ENCODE measurements around the gene YWHAH. TPM values are rescaled to one million over a fixed set of nuclear protein-coding genes. Genes with fewer than 3 reads are reported as not detected.

The YWHAH gene
- total RNA-seq, 2 experiments from 2014 or later = 24.4 to 26.1 TPM

- CTCF ChIA-PET = interaction anchor here (2.2 kb wide), 1 partner anchor 19 kb away, joined by 16 read pairs; no protein-coding TSS in a partner anchor
- Histone ChIP-seq H3K4me1 (ENCODE audit: insufficient read depth, low read length) (peaks cover 50% of the 10 kb centered on the region), H3K27ac (ENCODE audit: low read depth in 1 of 2, low read length in 2 of 2) (peak overlapping the region in 1 of 2 donors; percentile 11), H3K27me3 (ENCODE audit: control insufficient read depth in 1 of 2, insufficient read depth in 2 of 2, low read length in 2 of 2) (no peaks in the 10 kb centered on the region), H3K9me3 (ENCODE audit: control insufficient read depth in 1 of 2, insufficient read depth in 1 of 2, low read length in 2 of 2) (no peaks in the 10 kb centered on the region), H3K36me3 (ENCODE audit: insufficient read depth, low read length) (peaks cover 15% of the 10 kb centered on the region), H3K4me3 (ENCODE audit: low read length) (no peak overlapping the region)
- H3K4me3 Mint-ChIP-seq = peak overlapping the region; percentile 26
- DNase-seq (no peak), ATAC-seq (ENCODE audit: poor library complexity) (no peak)
- no peaks in the 10 kb centered on the region for H3K27me3 Mint-ChIP-seq
- H3K4me1 Mint-ChIP-seq (ENCODE audit: low read depth) = peaks cover 60% of the 10 kb centered on the region
- peaks cover 15% of the 10 kb centered on the region for H3K36me3 Mint-ChIP-seq (ENCODE audit: low read depth)
- H3K9me3 Mint-ChIP-seq = no peaks in the 10 kb centered on the region
- intact Hi-C loops (cut with DNase I, micrococcal nuclease) = no loop called here
- POLR2A ChIA-PET = interaction anchor here (1.5 kb wide), 1 partner anchor 19 kb away, joined by 3 read pairs; no protein-coding TSS in a partner anchor
- TF ChIP-seq CTCF (IDR thresholded peaks at IDR 0.05) = no peak
- H3K27ac Mint-ChIP-seq = peak overlapping the region; percentile 86
Measured at GRCh38 chr22:31951194-31952093, 7.1 kb downstream of the YWHAH start.

- no peaks in the 10 kb centered on the region for H3K27me3 ChIP-seq (ENCODE audit: control insufficient read depth in 1 of 2, insufficient read depth in 2 of 2, low read length in 2 of 2)
- DNase-seq (no peak), ATAC-seq (ENCODE audit: poor library complexity) (no peak)
- peaks cover 21% of the 10 kb centered on the region for H3K36me3 ChIP-seq (ENCODE audit: insufficient read depth, low read length)
- H3K27me3 Mint-ChIP-seq = no peaks in the 10 kb centered on the region
- ChIA-PET CTCF (interaction anchor here (1.5 kb wide), 1 partner anchor 18 kb away, joined by 6 read pairs; no protein-coding TSS in a partner anchor), POLR2A (no interaction called here)
- H3K4me3 Mint-ChIP-seq = no peak overlapping the region
- no peak for TF ChIP-seq CTCF (IDR thresholded peaks at IDR 0.05)
- H3K9me3 ChIP-seq (ENCODE audit: control insufficient read depth in 1 of 2, insufficient read depth in 1 of 2, low read length in 2 of 2) = no peaks in the 10 kb centered on the region
- intact Hi-C loops (cut with DNase I, micrococcal nuclease) = no loop called here
- H3K4me1 Mint-ChIP-seq (ENCODE audit: low read depth) = peaks cover 64% of the 10 kb centered on the region
- H3K36me3 Mint-ChIP-seq (ENCODE audit: low read depth) = peaks cover 21% of the 10 kb centered on the region
- no peak overlapping the region for H3K4me3 ChIP-seq (ENCODE audit: low read length)
- peak overlapping the region; percentile 86 for H3K27ac Mint-ChIP-seq
- peak overlapping the region in 1 of 2 donors; percentile 11 for H3K27ac ChIP-seq (ENCODE audit: low read depth in 1 of 2, low read length in 2 of 2)
- peaks cover 54% of the 10 kb centered on the region for H3K4me1 ChIP-seq (ENCODE audit: insufficient read depth, low read length)
- H3K9me3 Mint-ChIP-seq = no peaks in the 10 kb centered on the region
Measured at GRCh38 chr22:31952094-31952401, 7.7 kb downstream of the YWHAH start.

DNA sequence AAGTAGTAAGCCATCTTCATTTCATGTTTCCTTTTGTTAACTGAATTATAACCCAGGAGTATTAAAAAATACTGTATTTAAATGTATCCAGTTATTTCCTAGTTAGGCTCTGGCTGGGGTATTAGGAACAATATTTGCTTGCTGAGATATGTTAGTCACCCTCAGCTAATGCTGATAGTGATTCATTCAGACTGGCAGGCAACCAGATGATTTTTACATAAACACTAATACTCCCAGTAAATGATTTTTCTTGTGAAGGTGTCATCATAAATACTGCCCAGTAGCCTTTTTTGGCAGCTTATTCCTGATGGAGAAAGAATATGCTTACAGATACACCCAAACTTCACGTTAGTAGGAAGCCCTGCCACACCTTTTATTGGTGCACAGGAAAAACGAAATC is 8.1 kb downstream of the YWHAH start:
- H3K27me3 Mint-ChIP-seq = no peaks in the 10 kb centered on the region
- no peak for TF ChIP-seq CTCF (IDR thresholded peaks at IDR 0.05)
- no peak overlapping the region for H3K4me3 ChIP-seq (ENCODE audit: low read length)
- H3K27ac ChIP-seq (ENCODE audit: low read depth in 1 of 2, low read length in 2 of 2) = no peak overlapping the region
- peaks cover 52% of the 10 kb centered on the region for H3K4me1 ChIP-seq (ENCODE audit: insufficient read depth, low read length)
- no peaks in the 10 kb centered on the region for H3K9me3 Mint-ChIP-seq
- H3K9me3 ChIP-seq (ENCODE audit: control insufficient read depth in 1 of 2, insufficient read depth in 1 of 2, low read length in 2 of 2) = no peaks in the 10 kb centered on the region
- ATAC-seq (ENCODE audit: poor library complexity) (no peak), DNase-seq (no peak)
- POLR2A ChIA-PET = no interaction called here
- intact Hi-C loops (cut with DNase I, micrococcal nuclease) = no loop called here
- H3K4me3 Mint-ChIP-seq = no peak overlapping the region
- peaks cover 23% of the 10 kb centered on the region for H3K36me3 Mint-ChIP-seq (ENCODE audit: low read depth)
- CTCF ChIA-PET = interaction anchor here (1.5 kb wide), 1 partner anchor 18 kb away, joined by 6 read pairs; no protein-coding TSS in a partner anchor
- peak overlapping the region; percentile 86 for H3K27ac Mint-ChIP-seq
- peaks cover 22% of the 10 kb centered on the region for H3K36me3 ChIP-seq (ENCODE audit: insufficient read depth, low read length)
- H3K27me3 ChIP-seq (ENCODE audit: control insufficient read depth in 1 of 2, insufficient read depth in 2 of 2, low read length in 2 of 2) = no peaks in the 10 kb centered on the region
- H3K4me1 Mint-ChIP-seq (ENCODE audit: low read depth) = peaks cover 64% of the 10 kb centered on the region

All from CD4-positive, alpha-beta T cell (primary cell).